H7 (cell line): Measurements from ENCODE around the gene OXCT1. TPM values are rescaled to one million over a fixed set of nuclear protein-coding genes. Genes with fewer than 3 reads are reported as not detected.

Experiments
- DNase-seq: peaks from one replicate; pipeline ENCODE4 v3.0.0; 2012
- H3K27me3 ChIP-seq: 2 replicates; pipeline ENCODE4 v1.6.0; 2011; ENCODE audit warnings: mild to moderate bottlenecking, low read length; ENCODE audit not compliant: control insufficient read depth, insufficient read depth
- H3K36me3 ChIP-seq: replicated peaks from 2 replicates; pipeline ENCODE4 v1.5.1; 2011; ENCODE audit warnings: low read length; ENCODE audit not compliant: control insufficient read depth, insufficient read depth
- H3K4me3 ChIP-seq: 2 replicates; pipeline ENCODE4 v1.5.1; 2011; ENCODE audit warnings: low read depth, mild to moderate bottlenecking, control low read depth, low read length, moderate library complexity; ENCODE audit not compliant: insufficient read depth
- total RNA-seq: library from RNA; depleted of rRNA; stranded (reverse); fragments of >200 nt; shearing (Covaris generic); gene quantifications from 2 replicates; pipeline ENCODE4 v1.2.3, GENCODE V29; 2014

Gene OXCT1
- total RNA-seq, 1 experiment from 2014 or later = 15.4 TPM

DNA sequence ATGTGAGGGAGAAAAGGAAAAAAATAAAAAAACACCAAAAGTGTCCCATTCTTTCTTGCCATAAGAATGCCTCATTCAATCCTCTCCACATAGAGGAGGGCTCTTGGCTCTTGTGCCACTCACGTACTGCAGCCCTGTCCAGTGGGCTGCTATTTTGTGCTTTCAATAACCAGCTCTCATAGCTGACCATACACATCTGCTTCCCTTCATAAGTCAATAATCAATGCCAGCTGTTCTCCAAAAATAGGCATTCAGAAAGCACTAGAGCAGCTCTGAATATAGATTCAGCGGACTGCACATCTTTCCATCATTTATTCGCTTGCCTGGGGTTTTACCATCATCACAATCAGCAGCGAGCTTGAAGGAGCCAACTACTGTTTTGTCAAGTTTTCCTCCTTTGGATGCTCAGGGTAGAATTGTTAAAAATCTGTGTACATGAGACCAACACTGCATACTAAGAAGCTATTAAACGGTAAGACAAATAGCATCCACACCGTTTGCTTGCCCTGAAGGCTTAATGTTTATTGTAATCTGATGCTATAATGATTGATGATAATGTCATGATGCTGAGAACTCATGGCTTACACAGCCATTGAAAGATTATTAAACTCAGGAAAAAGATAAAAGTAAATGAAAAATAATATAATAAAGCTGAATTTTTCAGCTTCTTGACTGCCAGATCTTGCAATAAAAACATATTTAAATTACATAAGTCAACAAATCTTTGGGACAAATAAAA lies 80.0 kb downstream of the OXCT1 start:
- no peaks in the 10 kb centered on the region for H3K36me3 ChIP-seq
- no peak for DNase-seq
- H3K27me3 ChIP-seq = no peaks in the 10 kb centered on the region
- H3K4me3 ChIP-seq = no peak overlapping the region

DNA sequence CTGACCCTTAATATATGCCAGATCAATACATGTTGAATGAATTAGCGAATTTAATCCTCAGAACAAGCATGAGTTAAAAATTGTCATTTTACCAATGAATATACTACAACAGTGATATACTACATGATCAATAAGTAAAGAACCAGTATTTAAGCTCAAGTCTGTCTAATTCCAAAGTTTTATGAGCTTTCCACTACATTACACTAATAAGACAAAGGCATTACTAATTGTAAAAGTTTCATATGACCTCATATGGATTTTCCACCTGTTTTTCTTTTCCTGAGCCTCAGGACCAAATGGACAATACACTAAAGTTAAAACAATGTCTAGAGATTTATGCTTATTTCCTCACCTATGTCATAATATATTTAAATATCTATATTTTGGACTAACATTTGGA lies 80.8 kb downstream of the OXCT1 start:
- Histone ChIP-seq H3K27me3 (no peaks in the 10 kb centered on the region), H3K36me3 (no peaks in the 10 kb centered on the region), H3K4me3 (no peak overlapping the region)
- no peak for DNase-seq

DNA sequence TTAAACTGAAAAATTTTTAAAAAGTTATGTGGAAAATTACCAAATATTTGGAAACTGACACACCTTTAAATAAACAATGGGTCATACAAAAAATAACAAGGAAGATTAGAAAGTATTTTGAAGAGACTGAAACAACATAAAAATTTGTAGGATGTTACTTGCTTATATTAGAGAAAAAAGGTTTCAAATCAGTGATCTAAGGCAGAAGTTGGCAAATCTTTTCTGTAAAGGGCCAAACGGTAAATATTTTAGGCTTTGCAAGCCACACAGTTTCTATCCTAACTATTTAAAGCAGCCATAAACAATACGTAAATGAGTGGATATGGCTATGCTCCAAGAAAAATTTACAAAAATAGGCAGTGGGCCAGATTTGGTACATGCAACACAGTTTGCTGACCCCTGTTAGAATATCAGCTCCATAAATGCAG lies 81.3 kb downstream of the OXCT1 start:
- no peak for DNase-seq
- Histone ChIP-seq H3K27me3 (no peaks in the 10 kb centered on the region), H3K36me3 (no peaks in the 10 kb centered on the region), H3K4me3 (no peak overlapping the region)

DNA sequence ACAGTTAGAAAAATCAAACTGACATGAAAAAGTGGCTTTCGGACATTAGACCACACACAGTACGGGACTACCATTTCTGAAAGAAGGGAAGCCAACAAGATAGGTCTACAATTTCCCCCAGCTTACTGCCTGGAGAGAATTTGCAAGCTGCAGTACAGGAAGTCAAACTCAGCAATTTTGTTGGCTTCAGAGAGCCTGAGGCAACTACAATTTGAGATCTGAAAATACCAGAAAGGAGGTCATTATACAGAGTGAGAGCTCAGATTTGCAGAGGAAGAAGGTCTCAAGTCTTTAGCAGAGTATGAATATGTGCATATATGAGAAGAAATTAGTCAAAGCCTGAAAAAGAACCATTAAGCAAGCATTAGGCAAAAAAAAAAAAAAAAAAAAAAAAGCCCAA lies 83.0 kb downstream of the OXCT1 start:
- H3K4me3 ChIP-seq = no peak overlapping the region
- no peak for DNase-seq
- no peaks in the 10 kb centered on the region for H3K27me3 ChIP-seq
- no peaks in the 10 kb centered on the region for H3K36me3 ChIP-seq

DNA sequence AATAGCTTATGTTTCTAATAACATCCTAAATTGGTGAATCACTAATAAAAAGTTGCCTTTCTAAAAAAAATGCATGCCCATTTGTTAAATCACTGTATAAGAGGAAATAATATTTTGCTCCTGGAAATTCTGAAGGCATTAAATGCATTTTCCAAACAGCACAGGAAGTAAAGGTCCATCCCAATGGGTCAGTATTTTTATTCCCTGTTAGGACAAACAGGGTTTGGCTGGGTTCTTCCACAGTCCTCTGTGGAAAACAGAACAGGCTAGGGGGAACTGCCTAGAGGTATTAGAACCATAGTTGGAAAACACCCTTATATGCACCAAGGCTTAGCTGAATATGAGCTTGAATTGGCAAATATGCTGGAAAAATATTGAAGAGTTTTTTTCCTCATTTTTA lies 85.2 kb downstream of the OXCT1 start:
- no peaks in the 10 kb centered on the region for H3K36me3 ChIP-seq
- DNase-seq = no peak
- H3K4me3 ChIP-seq = no peak overlapping the region
- no peaks in the 10 kb centered on the region for H3K27me3 ChIP-seq

DNA sequence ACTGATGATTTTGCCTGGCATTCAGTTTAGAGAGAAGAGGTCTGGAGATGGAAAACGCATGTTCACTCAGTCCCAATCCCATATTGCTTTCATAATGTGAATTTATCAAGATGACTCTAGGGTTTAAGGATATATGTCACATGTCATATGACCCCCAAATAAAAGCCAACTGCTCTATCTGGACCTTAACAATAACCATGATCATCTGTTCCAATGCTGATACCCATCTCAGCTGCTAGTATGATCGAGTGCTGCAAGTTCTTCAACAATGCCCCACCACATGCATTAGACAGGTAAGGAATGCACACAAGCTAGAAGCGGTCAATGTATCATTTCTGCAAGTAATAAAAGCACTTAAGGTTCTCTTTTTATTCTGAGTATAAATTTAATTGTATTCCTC lies 91.8 kb downstream of the OXCT1 start:
- no peaks in the 10 kb centered on the region for H3K27me3 ChIP-seq
- H3K36me3 ChIP-seq = no peaks in the 10 kb centered on the region
- no peak overlapping the region for H3K4me3 ChIP-seq
- no peak for DNase-seq

DNA sequence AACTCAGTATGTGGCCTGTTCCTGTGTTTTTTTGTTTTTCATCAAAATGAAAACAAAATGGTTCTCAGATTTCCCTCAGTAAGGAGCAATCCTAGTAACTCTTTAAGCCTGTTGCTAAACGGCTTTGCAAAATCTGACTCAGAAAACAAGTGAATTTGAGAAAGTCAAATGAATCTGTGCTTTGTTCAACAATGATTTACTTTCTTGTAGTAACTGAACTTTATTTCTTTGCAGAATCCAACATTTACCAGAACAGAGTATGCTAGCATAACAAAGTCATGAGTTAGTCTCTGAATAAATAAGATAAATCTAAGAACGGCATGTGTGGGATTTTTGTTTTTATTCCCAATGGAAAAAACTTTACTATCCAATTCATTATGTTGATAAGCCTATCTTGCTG lies 93.8 kb downstream of the OXCT1 start:
- no peaks in the 10 kb centered on the region for H3K36me3 ChIP-seq
- no peak overlapping the region for H3K4me3 ChIP-seq
- no peaks in the 10 kb centered on the region for H3K27me3 ChIP-seq
- DNase-seq = no peak

DNA sequence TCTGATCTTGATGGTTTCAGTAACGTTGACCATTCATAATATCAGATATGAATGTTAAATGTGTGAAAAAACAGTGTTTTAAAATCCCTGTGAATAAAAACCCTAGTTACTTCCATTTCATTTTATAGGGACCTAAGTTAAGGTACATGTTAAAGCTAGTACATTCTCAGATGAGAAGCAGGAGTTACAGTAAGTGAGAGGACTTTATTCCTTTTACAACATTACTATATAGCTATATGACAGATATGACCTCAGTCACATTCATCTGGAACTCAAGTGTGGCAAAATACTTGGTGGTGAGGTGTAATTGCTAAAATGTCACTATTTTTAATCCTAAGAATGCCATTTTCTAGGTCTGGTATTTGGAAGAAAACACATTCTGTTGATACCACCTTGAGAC lies 96.4 kb downstream of the OXCT1 start:
- Histone ChIP-seq H3K4me3 (no peak overlapping the region), H3K36me3 (no peaks in the 10 kb centered on the region), H3K27me3 (no peaks in the 10 kb centered on the region)
- DNase-seq = no peak

DNA sequence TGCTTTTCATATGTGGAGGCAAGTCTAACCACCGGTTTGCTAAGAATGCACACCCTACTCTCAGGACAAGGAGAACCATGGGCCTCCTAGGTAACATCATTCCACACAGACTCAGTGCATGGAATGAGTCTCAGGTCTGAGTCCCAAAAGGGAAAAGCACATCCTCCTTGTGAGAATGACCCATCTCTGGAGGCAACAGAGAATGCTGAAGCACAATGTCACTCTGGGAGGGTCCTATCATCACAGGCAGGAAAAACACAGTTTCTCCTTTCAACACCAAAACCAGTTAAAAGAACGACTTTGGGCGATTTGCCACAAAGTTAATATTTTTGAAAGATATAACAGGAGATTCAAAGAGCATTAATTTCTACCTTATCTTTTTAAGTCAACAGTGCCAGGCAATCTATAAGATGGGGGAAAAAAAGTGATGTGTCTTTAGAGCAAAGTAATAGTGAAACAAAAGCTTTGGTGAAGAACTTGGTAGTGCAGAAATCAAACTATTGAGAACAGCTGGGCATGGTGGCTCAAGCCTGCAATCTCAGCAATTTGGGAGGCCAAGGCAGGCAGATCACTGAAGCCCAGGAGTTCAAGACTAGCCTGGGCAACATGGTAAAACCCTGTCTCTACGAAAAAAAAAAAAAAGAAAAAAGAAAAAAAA lies 97.3 kb downstream of the OXCT1 start:
- no peaks in the 10 kb centered on the region for H3K27me3 ChIP-seq
- no peaks in the 10 kb centered on the region for H3K36me3 ChIP-seq

DNA sequence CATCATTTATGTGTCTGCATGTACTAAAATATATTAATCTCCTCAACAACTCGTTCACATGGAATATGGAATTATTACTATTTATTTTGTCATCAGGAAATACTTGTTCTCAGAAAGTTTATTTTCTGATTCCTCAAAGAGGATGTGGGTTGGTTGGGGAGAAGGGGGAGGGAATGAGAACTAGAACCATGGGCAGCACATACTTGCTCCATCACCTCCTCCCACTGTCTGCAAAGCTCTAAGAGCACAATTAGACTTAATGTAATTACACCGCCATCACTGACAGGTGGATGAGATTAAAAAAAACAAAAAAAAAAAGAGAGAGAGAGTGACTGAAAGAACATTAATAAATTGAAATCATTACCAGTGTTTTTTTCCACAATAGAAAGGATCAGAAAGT lies 98.2 kb downstream of the OXCT1 start:
- no peak for DNase-seq
- Histone ChIP-seq H3K36me3 (no peaks in the 10 kb centered on the region), H3K27me3 (no peaks in the 10 kb centered on the region), H3K4me3 (no peak overlapping the region)

More for the DNA sequence above, 97.3 kb downstream of the OXCT1 start:
- no peak for DNase-seq
- H3K4me3 ChIP-seq = no peak overlapping the region

DNA sequence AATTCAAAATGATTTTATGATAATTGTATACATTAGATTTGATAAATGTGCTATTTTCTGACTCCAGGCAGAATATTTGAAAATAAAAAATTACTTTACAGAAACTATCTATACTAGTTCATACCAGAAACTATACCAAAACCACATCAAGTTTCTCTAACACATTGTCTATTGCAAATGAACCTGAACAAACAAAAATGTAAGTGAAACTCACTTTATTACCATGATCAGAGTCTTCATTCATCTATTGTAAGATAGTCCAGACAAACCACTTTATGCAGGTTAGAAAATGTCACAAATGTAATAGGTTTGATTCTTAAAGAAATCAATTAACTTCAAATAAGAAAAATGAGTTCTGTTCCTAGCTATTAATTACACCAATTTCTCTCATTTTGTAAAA lies 99.4 kb downstream of the OXCT1 start:
- Histone ChIP-seq H3K4me3 (no peak overlapping the region), H3K36me3 (no peaks in the 10 kb centered on the region), H3K27me3 (no peaks in the 10 kb centered on the region)
- DNase-seq = no peak

DNA sequence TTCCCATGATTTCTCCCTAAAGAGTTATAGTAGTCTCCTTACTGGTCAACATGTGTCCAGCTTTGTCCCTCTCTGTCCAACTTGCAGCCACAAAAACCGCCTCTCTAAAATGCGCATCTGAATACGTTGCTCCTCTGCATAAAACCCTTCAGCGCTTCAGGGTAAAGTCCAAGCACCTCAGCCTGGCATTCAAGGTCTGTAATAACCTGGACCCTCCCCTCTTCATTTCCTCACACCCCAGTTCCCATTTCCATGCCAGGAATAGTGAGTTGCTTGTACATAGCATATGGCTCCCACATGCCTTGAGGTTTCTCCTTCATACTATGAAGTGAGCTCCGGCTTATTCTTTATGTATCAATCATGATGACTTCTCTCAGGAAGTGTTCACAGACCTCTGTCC lies 101.5 kb downstream of the OXCT1 start:
- Histone ChIP-seq H3K36me3 (no peaks in the 10 kb centered on the region), H3K4me3 (no peak overlapping the region), H3K27me3 (no peaks in the 10 kb centered on the region)
- no peak for DNase-seq

DNA sequence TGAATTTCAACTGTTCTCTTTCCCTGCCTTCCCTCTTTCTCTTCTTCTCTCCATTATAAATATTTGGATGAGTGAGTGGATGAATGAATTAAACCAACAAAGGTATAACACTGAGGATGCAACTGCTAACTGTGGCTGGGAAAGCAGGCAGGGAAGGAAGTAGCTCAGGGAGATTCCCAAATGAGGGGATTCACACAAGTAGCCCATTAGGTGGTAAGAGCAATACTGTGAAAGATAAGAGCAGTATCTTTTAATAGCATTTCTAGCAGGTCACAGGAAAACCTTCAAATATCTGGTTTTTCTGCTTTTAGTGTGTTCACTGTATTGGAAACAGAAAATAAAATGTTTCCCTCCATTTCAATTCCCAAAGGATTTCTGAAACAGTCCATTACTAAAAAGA lies 105.6 kb downstream of the OXCT1 start:
- DNase-seq = no peak
- Histone ChIP-seq H3K27me3 (no peaks in the 10 kb centered on the region), H3K36me3 (no peaks in the 10 kb centered on the region), H3K4me3 (no peak overlapping the region)

DNA sequence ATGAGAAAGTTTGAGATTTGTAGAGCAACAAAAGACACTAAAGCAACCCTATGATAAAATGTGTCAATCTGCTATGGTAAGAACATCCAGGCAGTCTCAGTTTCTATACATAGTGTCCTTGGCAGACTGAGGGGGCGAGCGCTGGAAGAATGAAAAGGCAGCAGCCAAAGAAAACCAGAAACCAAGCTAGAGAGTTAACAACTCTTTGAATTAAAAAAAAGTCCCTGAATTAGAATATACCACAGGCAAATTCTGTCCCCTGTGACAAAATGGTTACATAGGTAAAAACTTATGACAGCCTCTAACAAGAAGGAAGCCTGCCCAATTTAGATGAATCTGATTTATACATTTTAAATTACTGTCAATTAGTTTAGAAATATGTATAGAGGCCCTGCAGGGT lies 106.7 kb downstream of the OXCT1 start:
- no peaks in the 10 kb centered on the region for H3K36me3 ChIP-seq
- no peaks in the 10 kb centered on the region for H3K27me3 ChIP-seq
- DNase-seq = no peak
- H3K4me3 ChIP-seq = no peak overlapping the region

DNA sequence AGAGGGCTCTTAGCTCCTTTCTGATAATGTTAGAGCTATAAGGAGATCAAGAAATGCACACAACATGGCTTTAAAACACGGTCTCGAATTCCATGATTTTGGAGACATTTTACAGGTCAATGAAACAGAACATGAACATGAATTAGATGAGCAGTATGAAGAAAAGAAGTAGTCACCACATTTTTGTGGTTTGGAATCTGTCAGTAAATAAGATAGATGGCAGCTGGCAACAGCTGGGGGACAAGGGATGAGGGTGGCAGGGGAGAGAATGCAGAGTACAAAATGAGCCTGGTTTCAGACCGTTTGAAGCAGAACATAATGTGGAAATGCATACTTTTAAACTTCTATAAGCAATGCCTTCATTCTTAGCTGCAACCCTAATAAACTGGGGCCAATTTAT lies 107.1 kb downstream of the OXCT1 start:
- Histone ChIP-seq H3K4me3 (no peak overlapping the region), H3K27me3 (no peaks in the 10 kb centered on the region)
- no peak for DNase-seq

More for the DNA sequence above, 107.1 kb downstream of the OXCT1 start:
- H3K36me3 ChIP-seq = no peaks in the 10 kb centered on the region
